ENCODE results near the gene WDR53.

DNA sequence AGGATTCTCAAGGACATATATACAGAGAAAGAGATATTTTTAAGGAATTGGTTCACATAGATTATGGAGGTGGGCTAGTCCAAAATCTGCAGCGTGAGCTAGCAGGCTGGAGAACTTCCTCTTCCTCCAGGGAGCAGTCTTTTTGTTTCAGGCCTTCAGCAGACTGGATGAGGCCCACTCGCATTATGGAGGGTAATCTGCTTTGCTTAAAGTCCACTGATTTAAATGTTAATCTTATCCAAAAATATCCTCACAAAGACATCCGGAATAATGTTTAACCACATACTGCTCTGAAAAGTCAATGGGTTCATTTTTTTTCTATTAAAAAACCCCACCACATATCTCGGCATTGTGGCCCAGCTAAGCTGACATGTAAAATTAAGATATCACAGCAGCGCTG, 48.9 kb upstream of the WDR53 start:
- no peak for TF ChIP-seq POLR2AphosphoS5 (IDR thresholded peaks at IDR 0.05)
- TF ChIP-seq, protein P1, sequence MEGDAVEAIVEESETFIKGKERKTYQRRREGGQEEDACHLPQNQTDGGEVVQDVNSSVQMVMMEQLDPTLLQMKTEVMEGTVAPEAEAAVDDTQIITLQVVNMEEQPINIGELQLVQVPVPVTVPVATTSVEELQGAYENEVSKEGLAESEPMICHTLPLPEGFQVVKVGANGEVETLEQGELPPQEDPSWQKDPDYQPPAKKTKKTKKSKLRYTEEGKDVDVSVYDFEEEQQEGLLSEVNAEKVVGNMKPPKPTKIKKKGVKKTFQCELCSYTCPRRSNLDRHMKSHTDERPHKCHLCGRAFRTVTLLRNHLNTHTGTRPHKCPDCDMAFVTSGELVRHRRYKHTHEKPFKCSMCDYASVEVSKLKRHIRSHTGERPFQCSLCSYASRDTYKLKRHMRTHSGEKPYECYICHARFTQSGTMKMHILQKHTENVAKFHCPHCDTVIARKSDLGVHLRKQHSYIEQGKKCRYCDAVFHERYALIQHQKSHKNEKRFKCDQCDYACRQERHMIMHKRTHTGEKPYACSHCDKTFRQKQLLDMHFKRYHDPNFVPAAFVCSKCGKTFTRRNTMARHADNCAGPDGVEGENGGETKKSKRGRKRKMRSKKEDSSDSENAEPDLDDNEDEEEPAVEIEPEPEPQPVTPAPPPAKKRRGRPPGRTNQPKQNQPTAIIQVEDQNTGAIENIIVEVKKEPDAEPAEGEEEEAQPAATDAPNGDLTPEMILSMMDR (IDR thresholded peaks at IDR 0.05): no peak

Measured in transverse colon (tissue), 4 donors.